Hematopoietic multipotent progenitor cell treated with erythropoietin and hydrocortisone succinate and interleukin-3 and kit ligand, for 4 days (in vitro differentiated cells): ENCODE results near the gene UCK2.
A peak's percentile ranks its signal among the peaks of the same experiment; 100 is the strongest.

Experiments
- DNase-seq: peaks from one replicate; pipeline ENCODE4 v3.0.0-alpha.2; 2015

Gene UCK2

GRCh38 chr1:165905853-165906252, 78.4 kb downstream of the UCK2 start:
- no peak for DNase-seq

GRCh38 chr1:165907256-165907857, 79.9 kb downstream of the UCK2 start:
- DNase-seq, result no peak

GRCh38 chr1:165910764-165911421, 83.5 kb downstream of the UCK2 start:
- DNase-seq, result no peak

GRCh38 chr1:165911609-165912281, 84.3 kb downstream of the UCK2 start:
- no peak for DNase-seq

GRCh38 chr1:165912638-165913037, 85.2 kb downstream of the UCK2 start:
- DNase-seq, result no peak

GRCh38 chr1:165914136-165914798, 86.9 kb downstream of the UCK2 start:
- peak; percentile 87 for DNase-seq

GRCh38 chr1:165915480-165915879, 88.1 kb downstream of the UCK2 start:
- no peak for DNase-seq

- peak; percentile 64 for DNase-seq
Observed at GRCh38 chr1:165915932-165916348, 88.5 kb downstream of the UCK2 start.

- DNase-seq, result no peak
Observed at GRCh38 chr1:165917166-165917565, 89.8 kb downstream of the UCK2 start.

- DNase-seq, result peak; percentile 27
Observed at GRCh38 chr1:165924117-165924516, 96.7 kb downstream of the UCK2 start.

GRCh38 chr1:165925498-165926079, 98.2 kb downstream of the UCK2 start:
- DNase-seq, result peak; percentile 28

GRCh38 chr1:165927169-165927568, 99.8 kb downstream of the UCK2 start:
- no peak for DNase-seq

GRCh38 chr1:165928075-165928731, 100.8 kb downstream of the UCK2 start:
- peak; percentile 80 for DNase-seq

GRCh38 chr1:165930961-165931360, 103.5 kb downstream of the UCK2 start:
- no peak for DNase-seq

- DNase-seq, result no peak
Observed at GRCh38 chr1:165933446-165934170, 106.2 kb downstream of the UCK2 start.

GRCh38 chr1:165936542-165936941, 109.1 kb downstream of the UCK2 start:
- no peak for DNase-seq

- no peak for DNase-seq
Observed at GRCh38 chr1:165937829-165938228, 110.4 kb downstream of the UCK2 start.

GRCh38 chr1:165938844-165939243, 111.4 kb downstream of the UCK2 start:
- no peak for DNase-seq

GRCh38 chr1:165941531-165941930, 114.1 kb downstream of the UCK2 start:
- no peak for DNase-seq

GRCh38 chr1:165942062-165942461, 114.6 kb downstream of the UCK2 start:
- DNase-seq, result no peak

- no peak for DNase-seq
Observed at GRCh38 chr1:165942927-165943597, 115.6 kb downstream of the UCK2 start.
